Measurements from ENCODE around the gene APCDD1L. TPM values are rescaled to one million over a fixed set of nuclear protein-coding genes. Genes with fewer than 3 reads are reported as not detected.

APCDD1L gene
- not detected in 2 replicates for total RNA-seq

DNA sequence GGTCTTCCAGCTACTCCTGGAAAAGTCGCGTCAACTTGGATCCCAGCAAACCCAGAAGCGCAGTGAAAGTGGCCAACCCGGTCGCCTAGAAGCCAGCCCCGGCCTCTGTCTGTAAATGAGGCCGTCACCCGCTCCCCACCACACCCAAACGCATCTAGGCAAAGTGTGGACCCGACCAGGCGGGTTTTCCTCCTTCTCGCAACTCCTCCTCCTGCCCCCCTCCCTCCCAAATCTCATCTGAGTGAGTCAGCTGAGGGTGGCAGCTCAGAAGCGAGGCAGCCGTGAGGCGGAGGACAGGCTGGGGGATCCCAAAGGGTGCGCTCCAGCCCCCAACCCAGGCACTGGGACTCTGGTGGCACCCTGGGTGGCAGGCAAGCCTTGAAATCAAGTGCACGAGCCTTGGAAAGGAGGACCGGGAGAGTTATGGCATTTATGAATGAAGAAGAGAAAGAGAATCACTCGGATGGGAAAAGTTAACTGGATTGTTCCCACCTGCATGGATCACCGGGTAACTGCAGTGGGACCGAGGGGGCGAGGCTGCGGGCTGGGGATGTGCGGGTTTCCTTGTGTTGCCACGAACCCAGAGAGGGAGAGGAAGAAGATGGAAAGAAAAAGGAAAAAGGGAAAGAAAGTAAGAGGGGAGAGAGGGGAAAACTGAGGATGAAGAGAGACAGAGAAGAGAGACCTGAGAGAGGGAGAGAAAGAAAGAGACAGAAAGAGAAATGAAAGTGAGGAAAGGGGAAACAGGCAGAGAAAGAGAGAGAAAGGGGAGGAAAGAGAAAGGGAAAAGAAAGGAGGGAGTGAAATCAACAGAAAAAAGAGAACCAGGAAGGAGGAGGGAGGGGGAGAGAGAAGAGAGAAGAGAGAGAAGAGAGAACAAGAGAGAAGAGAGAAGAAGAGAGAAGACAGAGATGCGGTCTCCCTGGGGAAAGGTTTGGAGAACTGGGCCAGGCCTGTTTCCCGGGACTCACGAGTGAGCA lies at the start of gene APCDD1L:
Gene APCDD1L, minus strand, starts transcription at position 167 of the 980 bp plus-strand sequence. CDS start 692 bp downstream, outside the sequence.
- intact Hi-C loops (cut with micrococcal nuclease): no loop called here

GRCh38 chr20:58559368-58559729 lies 44.1 kb upstream of the APCDD1L start:
- intact Hi-C loops (cut with micrococcal nuclease): no loop called here

- intact Hi-C loops (cut with micrococcal nuclease): no loop called here
Measured at GRCh38 chr20:58558486-58559367, 43.5 kb upstream of the APCDD1L start.

- intact Hi-C loops (cut with micrococcal nuclease): no loop called here
Measured at GRCh38 chr20:58557733-58558342, 42.6 kb upstream of the APCDD1L start.

DNA sequence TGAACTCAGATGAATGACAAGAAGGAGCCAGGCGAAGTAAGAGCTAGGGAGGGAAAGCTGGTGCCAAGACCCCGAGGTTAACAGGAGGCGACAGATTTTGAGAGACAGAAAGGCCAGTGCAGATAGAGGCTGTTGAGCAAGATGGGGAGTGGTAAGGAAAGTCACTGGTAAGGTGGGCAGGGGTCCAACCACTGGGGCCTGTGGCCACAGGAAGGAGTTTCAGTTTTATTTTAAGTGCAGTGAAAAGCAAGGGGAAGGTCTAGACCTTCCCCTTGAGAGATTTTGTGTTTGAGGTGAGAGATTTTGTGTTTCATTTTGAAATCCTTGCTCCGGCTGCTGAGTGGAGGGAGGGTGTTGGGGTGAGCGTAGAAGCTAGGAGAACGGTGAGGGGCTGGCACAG lies 41.8 kb upstream of the APCDD1L start:
- intact Hi-C loops (cut with micrococcal nuclease): no loop called here

GRCh38 chr20:58555078-58555765 lies 40.0 kb upstream of the APCDD1L start:
- intact Hi-C loops (cut with micrococcal nuclease): no loop called here

DNA sequence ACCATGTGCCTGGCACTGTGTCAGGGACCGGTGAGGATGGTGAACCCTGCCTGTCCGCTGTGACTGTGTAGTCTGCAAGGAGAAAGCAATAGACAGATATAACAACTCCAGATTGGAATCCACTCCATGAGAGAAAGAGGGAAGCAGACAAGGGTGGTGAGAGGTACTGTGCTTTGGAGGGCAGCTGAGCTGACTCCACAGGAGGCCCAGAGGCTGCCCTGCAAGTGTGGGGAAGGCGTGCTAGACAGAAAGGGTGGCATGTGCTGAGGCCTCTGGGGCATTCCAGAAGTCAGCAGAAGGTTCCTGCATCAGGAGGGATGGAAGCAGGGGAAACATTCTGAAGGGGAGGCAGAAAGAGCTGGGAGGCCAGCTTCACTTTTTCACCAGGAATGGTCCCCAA lies 39.3 kb upstream of the APCDD1L start:
- intact Hi-C loops (cut with micrococcal nuclease): no loop called here

GRCh38 chr20:58553841-58554240 lies 38.6 kb upstream of the APCDD1L start:
- intact Hi-C loops (cut with micrococcal nuclease): no loop called here

- intact Hi-C loops (cut with micrococcal nuclease): no loop called here
Measured at GRCh38 chr20:58553166-58553696, 38.0 kb upstream of the APCDD1L start.

DNA sequence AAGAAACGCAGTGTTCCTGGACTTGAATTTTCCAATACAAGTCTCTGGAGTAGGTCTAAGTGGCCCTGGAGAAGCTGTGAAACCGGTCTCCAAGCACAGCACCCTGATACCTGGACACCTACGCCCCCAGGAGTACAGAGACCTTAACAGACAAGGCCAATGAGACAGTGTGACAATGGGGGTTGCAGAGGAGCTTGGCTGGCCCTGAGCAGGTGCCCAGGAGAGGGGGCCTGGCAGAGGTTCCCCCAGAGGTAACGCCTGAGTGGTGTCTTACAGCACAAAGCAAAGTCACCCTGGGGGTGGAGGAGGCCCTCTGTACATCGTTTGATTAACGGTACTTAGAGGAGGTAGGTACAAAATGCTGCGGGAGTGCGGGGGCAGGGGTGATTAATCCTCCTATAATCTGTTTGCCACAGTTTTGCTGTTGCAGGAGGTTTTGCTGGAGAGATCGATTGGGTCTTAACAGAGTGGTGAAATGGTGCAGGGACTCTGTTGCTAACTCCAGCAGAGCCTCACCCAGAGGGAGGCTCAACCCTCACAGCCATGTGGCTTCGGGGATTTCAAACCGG lies 37.3 kb upstream of the APCDD1L start:
- intact Hi-C loops (cut with micrococcal nuclease): no loop called here

DNA sequence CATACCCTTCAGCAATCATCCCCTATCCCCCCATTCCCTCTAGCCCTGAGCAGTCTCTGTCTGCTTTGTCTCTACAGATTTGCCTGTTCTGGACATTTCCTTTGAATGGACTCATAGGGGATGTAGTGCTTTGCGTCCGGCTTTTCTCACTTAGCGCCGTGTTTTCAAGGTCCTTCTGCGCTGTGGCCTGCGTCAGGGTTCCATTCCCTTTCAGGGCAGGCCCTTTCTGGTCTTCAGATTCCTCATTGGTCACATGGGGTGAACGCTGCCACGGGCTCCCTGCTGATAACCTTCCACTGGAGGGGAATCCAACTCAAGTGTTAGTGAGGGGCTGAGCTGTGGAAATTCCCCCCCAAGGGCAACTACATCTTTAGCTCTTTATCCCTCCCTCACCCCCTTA lies 36.4 kb upstream of the APCDD1L start:
- intact Hi-C loops (cut with micrococcal nuclease): no loop called here

GRCh38 chr20:58550275-58551059 lies 35.3 kb upstream of the APCDD1L start:
- intact Hi-C loops (cut with micrococcal nuclease): no loop called here

GRCh38 chr20:58549231-58550209 lies 34.3 kb upstream of the APCDD1L start:
- intact Hi-C loops (cut with micrococcal nuclease): no loop called here

- intact Hi-C loops (cut with micrococcal nuclease): no loop called here
Measured at GRCh38 chr20:58547623-58548475, 32.6 kb upstream of the APCDD1L start.

- intact Hi-C loops (cut with micrococcal nuclease): no loop called here
Measured at GRCh38 chr20:58546756-58547622, 31.8 kb upstream of the APCDD1L start.

GRCh38 chr20:58546416-58546711 lies 31.2 kb upstream of the APCDD1L start:
- intact Hi-C loops (cut with micrococcal nuclease): no loop called here
